HT1080 (cell line): ENCODE results near the gene C6orf141. TPM values are rescaled to one million over a fixed set of nuclear protein-coding genes. Genes with fewer than 3 reads are reported as not detected.
A peak's percentile ranks its signal among the peaks of the same experiment; 100 is the strongest.

ENCODE experiments used
- DNase-seq: peaks from one replicate; pipeline ENCODE4 v3.0.0-alpha.2; 2015; ENCODE audit warnings: low read depth
- total RNA-seq: library from RNA; depleted of rRNA; stranded (reverse); fragments of >200 nt; shearing (Covaris generic); gene quantifications from 2 replicates; pipeline ENCODE4 v1.2.3, GENCODE V29; 2014

Gene C6orf141
- total RNA-seq, 1 experiment from 2014 or later: 6.7 TPM

DNA sequence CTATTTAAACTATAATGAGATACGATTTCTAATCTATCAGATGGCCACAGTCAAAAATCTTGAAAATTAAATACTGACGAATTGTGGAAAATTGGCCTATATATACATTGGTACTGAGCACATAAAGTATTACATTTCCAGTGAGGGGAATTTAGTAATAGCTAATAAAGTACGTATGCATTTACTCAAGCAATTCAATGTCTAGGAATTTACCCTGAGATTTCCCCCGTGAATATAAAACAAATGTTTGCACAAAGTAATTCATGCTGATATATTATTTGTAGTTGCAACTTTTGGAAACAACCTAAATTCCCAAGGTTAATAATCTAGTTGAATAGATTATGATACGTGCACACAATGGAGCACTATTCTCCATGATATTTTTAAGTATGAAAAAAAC is 14.7 kb upstream of the C6orf141 start:
- DNase-seq: no peak

DNA sequence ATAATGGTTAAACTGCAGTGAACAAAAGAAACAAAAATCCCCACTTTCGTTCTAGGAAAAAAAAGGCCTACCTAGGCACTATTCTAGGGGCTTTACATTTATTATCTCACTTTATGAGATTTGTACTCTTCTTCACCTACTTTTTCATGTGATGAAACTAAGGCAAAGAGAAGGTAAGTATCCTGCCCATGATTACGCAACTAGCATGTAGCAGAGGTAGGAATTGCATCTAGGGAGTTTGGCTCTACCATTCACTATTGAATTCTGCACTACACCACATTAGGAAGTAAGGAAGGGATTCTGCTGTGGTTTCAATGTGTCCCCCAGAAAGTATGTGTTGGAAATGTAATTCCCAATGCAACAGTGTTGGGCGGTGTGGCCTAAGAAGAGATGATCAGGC is 11.4 kb upstream of the C6orf141 start:
- DNase-seq: no peak

DNA sequence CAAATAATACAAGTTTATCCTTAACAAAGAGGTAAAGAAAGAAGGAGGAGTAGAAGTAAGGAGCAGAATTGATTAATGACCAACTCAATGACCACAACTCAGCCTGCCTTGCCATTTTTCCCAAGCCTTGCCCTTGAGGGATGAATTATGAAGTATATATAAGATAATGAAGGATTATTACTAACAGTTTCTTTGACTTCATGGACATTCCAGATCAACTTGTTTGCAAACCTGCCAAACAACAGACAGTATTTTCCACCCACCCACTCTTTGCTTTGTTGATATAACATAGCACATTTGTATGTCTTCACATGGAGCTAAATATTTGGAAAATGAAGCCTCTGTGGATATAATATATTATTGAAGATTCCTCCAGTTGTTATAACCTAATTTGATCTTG is 9.9 kb upstream of the C6orf141 start:
- DNase-seq: no peak

DNA sequence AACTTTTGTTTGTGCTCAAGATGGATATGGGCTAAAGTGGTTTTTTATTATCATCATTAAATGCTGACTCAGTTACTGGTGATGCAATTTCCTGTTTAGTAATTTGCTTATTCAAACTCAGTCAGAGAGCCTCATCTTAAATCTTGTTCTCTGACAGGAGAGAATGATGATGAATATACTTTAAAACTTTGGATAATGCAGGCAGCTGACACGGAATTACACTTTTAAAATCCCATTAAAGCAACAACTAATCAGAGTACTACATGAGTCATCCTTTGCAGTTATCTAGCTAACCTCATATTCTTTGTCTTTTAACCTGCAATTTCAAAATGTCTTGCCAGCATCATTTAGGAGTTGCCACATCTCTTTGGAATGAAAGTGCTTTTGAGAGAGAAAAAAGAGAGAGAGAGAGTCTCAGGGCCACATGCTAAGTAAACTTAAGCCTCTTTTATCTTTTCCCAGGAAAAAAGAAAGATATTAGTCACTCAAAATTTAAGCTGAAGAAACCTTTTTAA is 9.2 kb upstream of the C6orf141 start:
- DNase-seq: peak; percentile 85

DNA sequence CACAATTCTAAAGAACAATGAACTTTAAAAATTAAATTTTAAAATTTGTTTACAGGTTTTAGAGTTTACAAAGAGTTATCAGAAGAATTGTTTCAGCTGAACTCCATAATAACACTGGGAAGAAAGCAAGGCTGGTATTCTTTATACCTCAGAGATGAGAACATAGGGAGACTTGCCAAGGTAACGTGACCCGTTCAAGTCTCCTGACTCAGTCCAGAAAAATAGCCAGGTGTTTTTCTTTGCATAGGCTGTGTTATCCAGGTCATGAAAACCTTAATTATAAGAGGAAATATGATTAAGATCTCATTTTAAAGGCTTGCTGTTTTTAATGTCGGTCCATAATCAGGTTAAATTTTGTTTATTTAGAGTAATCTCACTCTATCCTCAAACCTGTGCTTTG is 8.5 kb upstream of the C6orf141 start:
- peak; percentile 5 for DNase-seq

DNA sequence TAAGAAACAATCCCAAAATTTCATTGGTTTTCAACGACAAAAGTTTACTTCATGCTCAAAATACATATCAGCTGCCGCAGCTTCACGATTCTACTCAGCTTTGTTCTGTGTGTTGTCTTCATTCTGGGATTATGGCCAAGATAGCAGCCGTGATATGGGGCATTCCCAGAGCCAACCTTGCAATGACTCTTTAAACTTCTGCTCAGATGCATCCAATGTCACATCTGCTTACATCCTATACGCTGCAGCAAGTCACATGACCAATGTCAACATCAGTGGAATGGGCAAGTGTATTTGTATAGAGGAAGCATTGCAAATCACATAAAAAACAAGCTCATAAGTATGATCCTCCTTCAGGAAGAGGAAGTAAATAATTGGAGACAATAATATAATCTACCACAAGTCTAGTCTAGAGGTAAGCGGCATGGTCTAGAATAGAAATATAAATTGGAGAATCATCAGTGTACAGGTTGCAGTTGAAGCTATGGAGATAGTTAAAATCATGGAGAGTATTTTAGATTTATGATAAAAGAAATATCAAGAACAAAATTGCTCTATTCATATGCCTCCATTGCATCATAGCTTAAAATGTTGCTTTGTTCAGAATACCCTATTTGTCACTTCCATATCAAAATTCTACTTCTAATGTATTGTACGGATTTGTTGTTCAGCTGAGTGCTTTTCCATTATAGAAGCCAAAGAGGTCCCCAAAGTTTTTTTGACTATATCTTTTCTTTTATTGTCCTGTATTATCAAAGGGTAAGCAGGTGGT is 7.2 kb upstream of the C6orf141 start:
- DNase-seq: no peak

DNA sequence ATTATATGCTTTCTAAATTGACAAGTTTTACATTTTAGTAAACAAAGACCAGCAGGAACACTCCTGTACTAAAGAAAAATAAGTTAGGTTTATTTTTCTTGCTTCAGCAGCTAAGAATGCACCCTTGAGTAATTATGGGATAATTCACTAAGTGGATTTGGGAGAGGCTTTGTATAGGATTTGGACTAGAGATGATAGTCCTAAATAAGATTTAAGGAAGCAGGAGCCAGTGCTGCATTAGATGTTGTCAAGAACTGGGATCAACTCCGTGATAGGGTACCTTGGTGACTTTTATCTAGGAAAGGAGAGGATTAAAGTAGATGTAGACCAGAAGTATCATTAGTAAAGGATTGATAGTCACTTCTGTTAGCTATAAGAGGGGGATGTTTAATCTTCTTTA is 4.1 kb upstream of the C6orf141 start:
- no peak for DNase-seq

DNA sequence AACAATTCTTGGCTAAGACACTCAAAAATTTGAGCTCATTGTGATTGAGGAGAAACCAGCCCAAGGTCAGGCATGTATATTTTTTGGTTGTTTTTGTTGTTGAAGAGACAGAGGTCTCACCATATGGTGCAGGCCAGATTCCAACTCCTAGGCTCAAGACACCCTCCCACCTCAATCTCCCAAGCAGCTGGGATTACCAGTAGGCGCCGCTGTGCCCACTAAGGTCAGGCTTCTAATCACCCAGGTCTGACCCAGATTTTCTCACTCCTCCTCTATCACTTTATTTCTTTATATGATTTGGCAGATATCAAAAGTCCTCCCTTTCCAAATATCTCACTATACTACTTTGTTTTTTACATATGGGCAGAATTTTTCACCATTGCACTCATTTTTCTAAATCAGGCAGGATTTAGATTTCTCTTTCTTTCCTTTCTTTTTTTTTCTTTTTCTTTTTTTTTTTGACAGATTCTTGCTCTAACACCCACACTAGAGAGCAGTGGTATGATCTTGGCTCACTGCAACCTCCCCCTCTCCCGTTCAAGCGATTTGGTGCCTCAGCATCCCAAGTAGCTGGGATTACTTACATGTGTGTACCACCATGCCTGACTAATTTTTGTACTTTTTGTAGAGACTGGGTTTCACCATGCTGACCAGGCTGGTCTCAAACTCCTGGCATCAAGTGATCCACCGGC is 1.7 kb upstream of the C6orf141 start:
- DNase-seq: no peak

DNA sequence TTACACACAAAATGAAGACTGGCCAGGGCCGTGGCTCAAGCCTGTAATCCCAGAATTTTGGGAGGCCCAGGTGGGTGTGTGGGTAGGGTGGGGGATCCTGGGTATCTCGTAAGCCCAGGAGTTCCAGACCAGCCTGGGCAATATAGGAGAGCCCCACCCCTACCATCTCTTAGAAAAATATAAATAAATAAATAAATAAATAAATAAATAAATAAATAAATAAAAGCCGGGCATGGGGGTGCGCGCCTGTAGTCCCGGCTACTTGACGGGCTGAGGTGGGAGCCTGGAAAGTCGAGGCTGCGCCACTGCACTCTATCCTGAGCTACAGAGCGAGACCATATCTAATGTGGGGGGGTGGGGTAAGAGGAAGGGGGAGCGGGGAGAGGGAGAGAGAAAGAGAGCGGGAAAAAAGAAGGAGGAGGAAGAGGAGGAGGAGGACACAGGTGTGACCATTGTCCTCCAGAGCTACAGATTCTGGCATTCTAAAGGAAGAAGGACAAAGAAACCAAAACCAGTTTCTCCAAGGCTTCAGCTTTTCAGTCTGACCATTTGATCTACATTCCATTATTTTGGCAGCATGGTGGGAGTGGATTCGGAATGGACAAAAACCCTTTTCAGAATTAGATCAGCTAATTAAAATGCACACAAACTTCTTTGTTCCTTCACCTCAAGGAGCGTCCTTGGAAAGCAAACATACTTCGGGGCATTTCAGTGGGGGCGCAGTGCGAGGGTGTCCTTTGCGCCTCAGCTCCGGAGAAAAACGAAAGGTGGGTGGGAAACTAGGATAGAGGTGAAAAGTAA is 577 bp upstream of the C6orf141 start:
- no peak for DNase-seq

DNA sequence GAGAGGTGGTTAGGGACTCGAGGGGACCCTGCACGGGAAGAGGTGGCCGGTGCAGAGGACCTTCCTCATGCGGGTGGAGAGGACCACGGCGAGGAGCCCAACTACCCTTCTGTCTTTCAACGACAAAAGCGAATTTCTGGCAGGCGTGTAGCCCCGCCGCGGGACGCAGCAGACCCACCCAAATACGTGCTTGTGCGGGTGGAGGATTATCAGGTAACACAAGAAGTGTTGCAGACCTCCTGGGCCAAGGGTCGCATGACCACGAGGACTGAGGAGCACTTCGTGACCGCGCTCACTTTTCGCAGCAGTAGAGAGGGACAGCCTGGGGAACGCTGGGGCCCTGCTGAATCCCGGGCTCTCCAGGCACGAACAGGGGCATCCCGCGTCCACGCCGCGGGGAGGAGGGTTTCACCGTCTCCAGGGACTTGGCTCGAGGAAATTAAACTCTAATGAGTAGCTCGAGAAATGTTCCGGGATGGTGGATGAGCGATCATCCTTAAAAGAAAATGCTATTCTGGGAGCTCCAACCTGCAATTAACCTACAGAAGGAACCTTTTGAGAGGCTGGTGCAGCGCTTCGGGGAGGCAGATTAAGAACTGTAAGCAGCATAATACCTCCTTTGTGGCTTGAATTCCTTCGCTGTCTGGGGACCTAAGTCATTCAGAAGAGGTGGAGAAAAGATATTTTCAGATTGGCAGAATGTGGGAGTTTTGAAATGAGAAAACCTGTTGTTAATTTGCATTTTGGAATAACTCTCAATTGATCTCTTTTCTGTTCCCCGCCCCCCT is 804 bp downstream of the C6orf141 start:
- peak; percentile 37 for DNase-seq

DNA sequence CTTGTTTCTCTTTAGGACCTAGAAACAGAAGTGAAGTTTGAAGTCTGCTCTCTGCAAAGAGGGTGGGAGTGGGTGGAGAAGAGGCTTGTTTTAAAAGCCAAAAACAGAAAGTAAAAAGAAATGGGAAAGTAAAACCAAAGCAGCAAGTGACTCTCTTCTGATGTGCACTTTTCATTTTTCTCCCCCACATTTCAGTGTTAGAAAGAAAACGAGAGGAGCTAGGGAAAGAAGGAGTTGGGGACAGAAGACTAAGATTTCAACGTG is 1.3 kb downstream of the C6orf141 start:
- no peak for DNase-seq

DNA sequence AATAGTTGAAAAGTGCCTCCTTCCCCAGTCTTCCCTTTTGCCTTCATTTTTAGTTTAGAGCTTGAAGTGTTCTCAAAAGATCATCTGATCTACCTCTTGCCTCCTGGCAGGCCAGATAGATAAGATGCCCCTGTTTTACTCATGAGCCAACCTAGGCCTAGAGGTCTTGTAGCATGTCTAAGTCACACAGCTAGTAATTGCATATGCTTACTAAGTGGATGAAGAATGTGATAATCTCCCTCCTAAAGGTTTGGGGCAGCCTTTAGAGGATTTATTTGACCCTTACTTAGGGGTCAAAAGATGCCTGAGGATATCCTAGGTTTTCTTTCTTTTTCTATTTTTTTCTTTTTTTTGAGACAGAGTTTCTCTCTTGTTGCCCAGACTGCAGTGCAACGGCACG is 2.1 kb downstream of the C6orf141 start:
- no peak for DNase-seq

DNA sequence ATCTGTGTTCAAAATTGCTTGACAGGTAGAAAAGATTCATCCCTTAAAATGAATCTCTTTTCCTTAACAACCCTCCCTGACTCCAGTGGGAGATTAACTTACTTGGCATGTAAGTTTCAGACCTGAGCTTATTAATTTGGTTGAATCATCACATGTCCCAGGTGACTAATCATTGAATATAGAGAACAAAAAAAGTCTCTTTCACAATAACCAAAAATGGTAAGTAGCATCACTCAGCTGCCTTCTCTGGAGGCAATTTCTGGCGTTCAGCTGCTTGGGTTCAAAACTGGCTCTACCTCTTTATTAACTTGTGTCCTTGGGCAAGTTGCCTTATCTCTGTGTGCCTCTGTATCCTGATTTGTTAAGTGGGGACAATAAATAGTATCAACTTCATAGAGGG is 2.9 kb downstream of the C6orf141 start:
- peak; percentile 80 for DNase-seq

DNA sequence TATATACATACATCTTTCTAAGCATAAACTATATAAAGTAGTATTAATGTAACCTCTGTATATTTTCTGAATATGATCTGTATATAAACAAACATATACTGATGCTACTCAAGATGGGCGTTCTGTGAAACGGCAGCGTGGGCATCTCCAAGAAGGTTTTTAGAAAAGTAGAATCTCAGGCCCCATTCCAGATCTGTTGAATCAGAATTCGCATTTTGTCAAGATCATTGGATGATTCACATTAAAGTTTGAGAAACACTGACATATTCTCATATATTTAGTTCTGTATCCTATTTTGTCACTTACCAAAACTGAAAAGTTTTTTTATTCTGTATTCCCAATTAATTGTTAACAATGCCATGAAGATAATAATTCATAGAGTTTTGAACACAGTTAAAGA is 5.5 kb downstream of the C6orf141 start:
- DNase-seq: no peak

DNA sequence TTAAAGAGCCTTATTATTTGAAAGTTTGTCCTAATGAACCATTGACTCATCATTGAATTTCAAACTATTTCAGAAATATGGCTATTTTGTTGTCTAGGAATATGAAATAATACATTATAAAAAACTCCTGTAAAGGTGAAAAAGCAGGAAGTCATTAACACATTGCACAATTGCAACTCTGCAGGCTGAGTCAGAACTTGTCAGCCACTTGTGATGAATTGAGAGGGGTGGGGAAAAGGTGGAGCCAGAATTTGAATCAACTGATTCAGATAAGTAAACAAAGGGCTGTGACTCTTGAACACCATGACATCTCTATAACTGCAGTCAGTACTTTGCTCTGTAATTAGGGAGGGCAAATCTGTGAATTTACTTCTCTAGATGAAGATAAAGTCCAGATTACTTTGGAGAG is 6.0 kb downstream of the C6orf141 start:
- peak; percentile 90 for DNase-seq

DNA sequence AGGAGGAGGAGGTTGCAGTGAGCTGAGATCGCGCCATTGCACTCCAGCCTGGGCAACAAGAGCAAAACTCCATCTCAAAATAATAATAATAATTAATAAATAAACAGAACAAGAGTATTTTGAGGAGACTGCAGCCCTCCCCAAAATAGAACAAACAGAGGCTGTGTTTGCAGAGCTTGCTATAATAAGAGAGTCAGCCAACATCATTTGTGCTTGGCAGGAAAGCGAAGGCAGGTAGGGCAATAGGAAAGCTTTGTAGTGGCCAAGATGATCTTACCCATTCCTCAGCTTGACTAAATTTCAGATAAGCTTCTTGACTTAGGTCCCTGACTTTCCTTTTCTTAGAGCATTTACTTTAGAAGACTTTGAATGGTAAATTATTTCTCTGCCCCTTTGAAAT is 6.7 kb downstream of the C6orf141 start:
- DNase-seq: no peak

DNA sequence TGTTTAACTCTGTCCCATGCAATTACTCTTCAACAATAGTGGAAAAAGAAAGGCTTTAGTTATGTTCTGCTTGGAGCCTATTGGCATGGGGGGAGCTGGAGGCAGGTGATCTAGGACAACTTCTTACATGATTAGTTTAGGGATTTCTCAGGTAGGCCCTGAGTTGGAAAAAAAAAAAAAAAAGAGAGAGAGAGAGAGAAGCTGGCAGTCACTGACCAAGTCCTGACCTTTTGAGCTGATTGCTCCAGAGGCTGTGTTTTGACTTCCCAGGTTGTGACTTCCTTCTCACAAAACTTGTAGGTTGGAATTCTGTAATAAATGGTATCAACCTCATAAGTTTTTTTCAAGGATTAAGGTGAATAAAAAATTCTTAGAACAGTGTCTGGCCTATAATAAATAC is 7.8 kb downstream of the C6orf141 start:
- no peak for DNase-seq

DNA sequence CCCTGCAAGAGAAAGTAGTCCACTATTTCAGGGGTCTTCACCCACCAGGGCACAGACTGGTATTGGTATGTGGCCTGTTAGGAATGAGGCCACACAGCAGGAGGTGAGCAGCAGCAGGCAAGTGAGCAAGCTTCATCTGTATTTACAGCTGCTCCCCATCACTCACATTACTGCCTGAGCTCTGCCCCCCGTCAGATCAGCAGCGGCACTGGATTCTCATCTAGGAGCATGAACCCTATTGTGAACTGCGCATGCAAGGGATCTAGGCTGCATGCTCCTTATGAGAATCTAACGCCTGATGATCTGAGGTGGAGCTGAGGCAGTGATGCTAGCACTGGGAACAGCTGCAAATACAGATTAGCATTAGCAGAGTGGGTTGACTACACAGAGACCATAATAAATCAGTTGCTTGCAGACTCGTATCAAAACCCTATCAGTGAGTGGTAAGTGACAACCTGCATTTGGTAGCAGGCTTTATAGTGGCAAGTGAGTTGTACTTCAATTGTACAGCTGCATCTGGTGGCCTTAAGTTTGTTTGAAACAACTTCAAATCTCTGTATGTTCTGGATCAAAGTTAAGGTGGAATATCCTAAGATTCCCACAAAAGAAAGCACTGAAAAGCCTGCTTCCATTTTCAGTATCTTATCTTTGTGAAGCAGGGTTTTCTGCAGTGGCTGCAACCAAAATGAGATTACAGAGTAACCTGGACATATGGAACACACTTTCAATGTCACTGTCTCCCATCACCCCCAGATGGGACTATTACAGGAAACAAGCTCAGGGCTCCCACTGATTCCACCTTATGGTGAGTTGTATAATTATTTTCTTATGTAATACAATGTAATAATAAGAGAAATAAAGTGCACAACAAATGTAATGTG is 12.8 kb downstream of the C6orf141 start:
- no peak for DNase-seq

DNA sequence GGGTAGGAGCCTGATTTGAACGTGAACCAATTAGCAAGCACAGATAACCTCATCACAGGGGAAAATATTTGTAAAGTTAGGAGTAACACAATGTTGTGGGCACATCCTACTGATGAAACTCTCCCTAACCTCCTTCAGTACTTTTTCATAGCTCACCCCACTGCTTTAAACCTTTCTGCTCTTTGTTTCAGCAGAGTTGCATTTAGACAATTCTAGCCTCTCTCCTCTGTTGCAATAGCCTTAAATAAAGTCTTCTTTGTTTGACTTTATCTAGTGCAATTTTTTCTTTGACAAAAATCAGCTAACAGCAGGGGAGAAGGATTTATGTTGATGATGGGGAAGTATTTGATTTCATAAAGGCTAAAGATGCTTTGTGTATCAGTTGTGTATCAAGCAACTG is 14.1 kb downstream of the C6orf141 start:
- DNase-seq: no peak

DNA sequence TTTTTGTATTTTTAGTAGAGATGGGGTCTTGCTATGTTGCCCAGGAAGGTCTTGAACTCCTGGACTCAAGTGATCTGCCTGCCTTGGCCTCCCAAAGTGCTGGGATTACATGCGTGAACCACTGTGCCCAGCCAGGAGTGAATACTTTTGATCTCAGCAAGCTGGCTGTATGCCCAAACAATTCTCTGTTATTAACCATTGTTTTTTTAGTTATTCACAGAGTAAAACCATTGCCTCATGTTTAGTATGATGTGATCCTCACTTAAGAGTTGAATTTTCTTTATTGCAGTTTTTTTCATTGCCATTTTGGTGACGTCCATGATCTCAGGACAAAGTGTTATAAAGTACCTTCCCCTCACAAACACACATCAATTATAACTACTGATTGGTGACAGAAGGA is 14.8 kb downstream of the C6orf141 start:
- no peak for DNase-seq

DNA sequence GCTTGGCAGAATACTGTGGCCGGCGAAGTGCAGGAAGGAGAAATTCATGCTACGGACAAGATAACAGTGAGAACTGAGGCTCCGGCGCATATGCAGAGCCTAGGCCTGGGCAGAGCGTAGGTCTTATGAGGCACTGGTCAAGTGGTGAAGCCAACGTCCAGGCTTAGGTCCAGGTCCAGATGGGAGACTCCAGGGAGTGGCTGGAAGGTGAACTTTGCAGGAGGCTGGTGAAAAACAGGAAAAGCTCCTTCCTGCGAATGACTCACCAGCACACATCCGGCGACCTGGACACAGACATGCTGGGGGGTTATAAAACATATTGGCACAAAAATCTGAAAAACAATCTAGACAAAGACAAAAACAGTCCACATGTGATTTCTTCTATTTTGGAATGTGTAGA is 15.4 kb downstream of the C6orf141 start:
- peak; percentile 85 for DNase-seq
